HCT116 (cell line): Measurements from ENCODE around the gene LRRC7.

ENCODE experiments used
- EGR1 ChIP-seq: IDR thresholded peaks from 2 replicates; pipeline ENCODE4 v1.6.1; 2012; ENCODE audit warnings: low read depth
- EZH2phosphoT487 ChIP-seq: fragments of 200-600 bp; IDR thresholded peaks from 2 replicates; pipeline ENCODE4 v1.6.1; 2018; ENCODE audit warnings: antibody characterized with exemption, borderline replicate concordance
- JUND ChIP-seq: IDR thresholded peaks from 2 replicates; pipeline ENCODE4 v1.6.1; 2012
- POLR2AphosphoS5 ChIP-seq: IDR thresholded peaks from 2 replicates; pipeline ENCODE4 v1.6.1; 2011; ENCODE audit warnings: mild to moderate bottlenecking, low read depth, low read length, moderate library complexity
- SIN3A ChIP-seq: IDR thresholded peaks from 2 replicates; pipeline ENCODE4 v1.6.1; 2012; ENCODE audit warnings: low read depth
- ZFX ChIP-seq: fragments of 450-650 bp; IDR thresholded peaks from 2 replicates; pipeline ENCODE4 v1.6.1; 2017
- ZNF274 ChIP-seq: fragments of 200-500 bp; sonication (Bioruptor generic); IDR thresholded peaks from 2 replicates; pipeline ENCODE4 v1.6.1; 2014; ENCODE audit warnings: mild to moderate bottlenecking, low read depth, low read length, inconsistent platforms
- TF ChIP-seq, protein P1 (sequence below), 3 experiments: fragments of 200-600 bp in 1 of 3; sonication (generic) in 1 of 3; IDR thresholded peaks in 2 of 3; conservative IDR thresholded peaks in 1 of 3; 2 replicates each; pipeline ENCODE4 v1.5.1; 2012 to 2017; ENCODE audit warnings: low read depth in 2 of 3, low read length in 2 of 3, antibody characterized with exemption in 1 of 3, borderline replicate concordance in 1 of 3, control low read depth in 1 of 3, mild to moderate bottlenecking in 1 of 3, mixed read lengths in 1 of 3, mixed run types in 1 of 3, moderate library complexity in 1 of 3; ENCODE audit not compliant: insufficient read depth in 1 of 3
- TF ChIP-seq, protein P2 (sequence below): IDR thresholded peaks from 2 replicates; pipeline ENCODE4 v1.6.1; 2011; ENCODE audit warnings: mild to moderate bottlenecking, low read length, moderate library complexity; ENCODE audit not compliant: insufficient replicate concordance; ENCODE audit errors: extremely low read depth

GRCh38 chr1:69567652-69568420, at the start of gene LRRC7:
- TF ChIP-seq EZH2phosphoT487 (no peak), POLR2AphosphoS5 (no peak), SIN3A (no peak), ZFX (no peak), JUND (no peak), EGR1 (no peak), ZNF274 (no peak)
- TF ChIP-seq, protein P1, sequence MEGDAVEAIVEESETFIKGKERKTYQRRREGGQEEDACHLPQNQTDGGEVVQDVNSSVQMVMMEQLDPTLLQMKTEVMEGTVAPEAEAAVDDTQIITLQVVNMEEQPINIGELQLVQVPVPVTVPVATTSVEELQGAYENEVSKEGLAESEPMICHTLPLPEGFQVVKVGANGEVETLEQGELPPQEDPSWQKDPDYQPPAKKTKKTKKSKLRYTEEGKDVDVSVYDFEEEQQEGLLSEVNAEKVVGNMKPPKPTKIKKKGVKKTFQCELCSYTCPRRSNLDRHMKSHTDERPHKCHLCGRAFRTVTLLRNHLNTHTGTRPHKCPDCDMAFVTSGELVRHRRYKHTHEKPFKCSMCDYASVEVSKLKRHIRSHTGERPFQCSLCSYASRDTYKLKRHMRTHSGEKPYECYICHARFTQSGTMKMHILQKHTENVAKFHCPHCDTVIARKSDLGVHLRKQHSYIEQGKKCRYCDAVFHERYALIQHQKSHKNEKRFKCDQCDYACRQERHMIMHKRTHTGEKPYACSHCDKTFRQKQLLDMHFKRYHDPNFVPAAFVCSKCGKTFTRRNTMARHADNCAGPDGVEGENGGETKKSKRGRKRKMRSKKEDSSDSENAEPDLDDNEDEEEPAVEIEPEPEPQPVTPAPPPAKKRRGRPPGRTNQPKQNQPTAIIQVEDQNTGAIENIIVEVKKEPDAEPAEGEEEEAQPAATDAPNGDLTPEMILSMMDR (IDR thresholded peaks at IDR 0.05 in 2 of 3, conservative IDR thresholded peaks at IDR 0.05 in 1 of 3; ENCODE audit: borderline replicate concordance in 1 of 3, insufficient read depth in 1 of 3, low read depth in 2 of 3, low read length in 2 of 3) = no peak
- TF ChIP-seq, protein P2, sequence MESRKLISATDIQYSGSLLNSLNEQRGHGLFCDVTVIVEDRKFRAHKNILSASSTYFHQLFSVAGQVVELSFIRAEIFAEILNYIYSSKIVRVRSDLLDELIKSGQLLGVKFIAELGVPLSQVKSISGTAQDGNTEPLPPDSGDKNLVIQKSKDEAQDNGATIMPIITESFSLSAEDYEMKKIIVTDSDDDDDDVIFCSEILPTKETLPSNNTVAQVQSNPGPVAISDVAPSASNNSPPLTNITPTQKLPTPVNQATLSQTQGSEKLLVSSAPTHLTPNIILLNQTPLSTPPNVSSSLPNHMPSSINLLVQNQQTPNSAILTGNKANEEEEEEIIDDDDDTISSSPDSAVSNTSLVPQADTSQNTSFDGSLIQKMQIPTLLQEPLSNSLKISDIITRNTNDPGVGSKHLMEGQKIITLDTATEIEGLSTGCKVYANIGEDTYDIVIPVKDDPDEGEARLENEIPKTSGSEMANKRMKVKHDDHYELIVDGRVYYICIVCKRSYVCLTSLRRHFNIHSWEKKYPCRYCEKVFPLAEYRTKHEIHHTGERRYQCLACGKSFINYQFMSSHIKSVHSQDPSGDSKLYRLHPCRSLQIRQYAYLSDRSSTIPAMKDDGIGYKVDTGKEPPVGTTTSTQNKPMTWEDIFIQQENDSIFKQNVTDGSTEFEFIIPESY = no peak
